ENCODE measurements around the gene BEGAIN.

DNA sequence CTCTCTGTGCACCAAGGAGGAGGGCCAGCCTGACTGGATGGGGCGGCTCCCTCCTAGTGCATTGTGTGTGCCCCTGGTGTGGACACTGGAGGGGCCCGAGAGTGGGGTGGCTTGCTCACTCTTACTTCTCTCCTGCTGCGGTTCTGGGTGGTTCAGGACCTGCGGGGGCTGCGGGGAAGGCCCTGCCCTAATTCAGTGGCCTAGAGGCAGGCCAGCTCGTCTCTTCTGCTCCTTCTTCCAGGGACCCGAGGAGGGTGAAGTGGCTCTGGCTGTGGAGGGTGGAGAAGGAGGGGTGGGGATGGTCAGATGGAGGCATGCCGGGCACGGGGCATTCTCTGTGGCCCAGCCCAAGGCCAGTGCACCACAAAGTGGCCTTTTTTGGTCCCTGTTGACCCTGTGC lies 87.1 kb downstream of the BEGAIN start:
- TF ChIP-seq, protein P1, sequence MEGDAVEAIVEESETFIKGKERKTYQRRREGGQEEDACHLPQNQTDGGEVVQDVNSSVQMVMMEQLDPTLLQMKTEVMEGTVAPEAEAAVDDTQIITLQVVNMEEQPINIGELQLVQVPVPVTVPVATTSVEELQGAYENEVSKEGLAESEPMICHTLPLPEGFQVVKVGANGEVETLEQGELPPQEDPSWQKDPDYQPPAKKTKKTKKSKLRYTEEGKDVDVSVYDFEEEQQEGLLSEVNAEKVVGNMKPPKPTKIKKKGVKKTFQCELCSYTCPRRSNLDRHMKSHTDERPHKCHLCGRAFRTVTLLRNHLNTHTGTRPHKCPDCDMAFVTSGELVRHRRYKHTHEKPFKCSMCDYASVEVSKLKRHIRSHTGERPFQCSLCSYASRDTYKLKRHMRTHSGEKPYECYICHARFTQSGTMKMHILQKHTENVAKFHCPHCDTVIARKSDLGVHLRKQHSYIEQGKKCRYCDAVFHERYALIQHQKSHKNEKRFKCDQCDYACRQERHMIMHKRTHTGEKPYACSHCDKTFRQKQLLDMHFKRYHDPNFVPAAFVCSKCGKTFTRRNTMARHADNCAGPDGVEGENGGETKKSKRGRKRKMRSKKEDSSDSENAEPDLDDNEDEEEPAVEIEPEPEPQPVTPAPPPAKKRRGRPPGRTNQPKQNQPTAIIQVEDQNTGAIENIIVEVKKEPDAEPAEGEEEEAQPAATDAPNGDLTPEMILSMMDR (IDR thresholded peaks at IDR 0.05) = no peak
- no peak for TF ChIP-seq CEBPB (IDR thresholded peaks at IDR 0.05)
- TF ChIP-seq, protein P2, sequence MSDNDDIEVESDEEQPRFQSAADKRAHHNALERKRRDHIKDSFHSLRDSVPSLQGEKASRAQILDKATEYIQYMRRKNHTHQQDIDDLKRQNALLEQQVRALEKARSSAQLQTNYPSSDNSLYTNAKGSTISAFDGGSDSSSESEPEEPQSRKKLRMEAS (IDR thresholded peaks at IDR 0.05) = no peak
- no peak for TF ChIP-seq POLR2AphosphoS2 (conservative IDR thresholded peaks at IDR 0.05; ENCODE audit: low read length)
- no peak for TF ChIP-seq POLR2A (IDR thresholded peaks at IDR 0.05; ENCODE audit: low read length)
- no peak for TF ChIP-seq TP53 (CRISPR knock-in tag; IDR thresholded peaks at IDR 0.05)
- no peak for TF ChIP-seq RAD21 (conservative IDR thresholded peaks at IDR 0.05 in 1 of 2, IDR thresholded peaks at IDR 0.05 in 1 of 2)
- TF ChIP-seq ZFP36 (IDR thresholded peaks at IDR 0.05; ENCODE audit: borderline replicate concordance, partially characterized antibody) = no peak
- no peak for TF ChIP-seq HOXB13 (CRISPR knock-in tag; IDR thresholded peaks at IDR 0.05; ENCODE audit: low read depth)

All from A549 (cell line).